Cortex of kidney (tissue), 1 donor: Measurements from ENCODE around the gene BRSK2.

Experiments
- DNase-seq: peaks from one replicate; lab custom pipeline; 2025; lab: John Stamatoyannopoulos, UW

BRSK2 gene

DNA sequence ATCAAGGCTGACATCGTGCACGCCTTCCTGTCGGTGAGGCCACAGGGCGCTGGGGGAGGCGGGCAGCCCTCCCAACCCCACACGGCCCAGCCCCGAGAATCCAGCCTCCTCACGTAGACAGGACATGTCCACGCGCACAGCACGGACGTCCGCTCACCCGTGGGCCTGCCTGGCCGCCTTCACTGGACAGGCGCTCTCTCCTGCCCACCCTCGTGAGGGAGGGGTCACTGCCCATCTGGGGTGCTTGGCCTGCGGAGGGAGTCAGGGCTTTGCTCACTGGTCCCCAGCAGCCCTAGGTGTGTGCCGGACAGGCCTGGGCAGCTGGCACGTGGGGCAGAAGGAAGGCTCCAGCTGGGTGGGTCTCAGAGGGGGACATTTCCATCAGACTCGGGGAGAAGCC lies 64.8 kb downstream of the BRSK2 start:
- no peak for DNase-seq

DNA sequence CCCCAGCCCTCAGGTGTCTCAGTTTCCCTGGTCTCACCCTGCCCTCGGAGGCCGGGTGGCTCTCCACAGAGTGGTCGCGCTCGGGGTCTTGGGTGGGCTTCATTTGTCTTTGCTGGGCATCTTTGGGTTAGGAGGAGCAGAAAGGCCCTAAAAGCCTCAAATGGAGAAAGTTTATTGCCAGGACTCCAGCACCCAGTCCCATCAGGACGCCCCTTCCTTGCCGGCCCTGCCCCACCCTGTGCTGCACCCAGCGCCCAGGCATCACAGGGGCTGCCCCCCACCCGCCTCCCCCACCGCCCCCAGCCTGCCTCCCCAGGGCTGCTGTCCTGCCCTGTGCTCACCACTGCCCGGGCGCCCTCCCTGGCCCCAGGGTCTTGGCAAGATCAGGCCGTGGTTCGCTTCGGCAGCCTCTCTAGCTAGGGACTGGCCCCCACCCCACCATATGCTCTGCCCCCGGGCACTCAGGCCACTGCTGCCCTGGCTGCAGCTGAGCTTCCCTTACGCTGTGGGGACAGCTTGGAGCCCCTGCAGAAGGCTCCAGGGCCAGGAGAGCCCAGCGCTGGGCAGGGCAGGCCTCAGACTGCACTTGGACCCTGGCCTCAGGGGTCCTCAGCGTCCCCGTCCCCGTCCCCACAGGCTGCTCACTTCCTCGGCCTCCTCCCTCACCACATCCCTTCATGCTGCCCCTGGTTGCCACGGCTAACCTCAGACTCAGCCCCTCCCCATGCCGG lies 65.5 kb downstream of the BRSK2 start:
- DNase-seq = no peak

DNA sequence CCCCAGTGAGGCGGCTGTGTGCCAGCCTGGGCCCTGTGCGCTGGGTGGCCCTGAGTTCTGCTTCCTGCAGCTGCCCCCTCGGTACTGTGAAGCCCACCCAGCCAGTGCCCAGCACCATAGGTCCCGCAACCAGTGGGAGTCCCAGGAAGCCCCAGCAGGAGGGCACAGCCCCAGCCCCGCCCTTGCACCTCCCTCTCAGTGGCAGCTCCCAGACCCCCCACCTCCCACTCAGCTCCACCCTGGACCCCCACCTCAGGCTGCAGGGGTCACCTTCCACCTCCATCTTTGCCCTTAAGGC lies 66.0 kb downstream of the BRSK2 start:
- no peak for DNase-seq

DNA sequence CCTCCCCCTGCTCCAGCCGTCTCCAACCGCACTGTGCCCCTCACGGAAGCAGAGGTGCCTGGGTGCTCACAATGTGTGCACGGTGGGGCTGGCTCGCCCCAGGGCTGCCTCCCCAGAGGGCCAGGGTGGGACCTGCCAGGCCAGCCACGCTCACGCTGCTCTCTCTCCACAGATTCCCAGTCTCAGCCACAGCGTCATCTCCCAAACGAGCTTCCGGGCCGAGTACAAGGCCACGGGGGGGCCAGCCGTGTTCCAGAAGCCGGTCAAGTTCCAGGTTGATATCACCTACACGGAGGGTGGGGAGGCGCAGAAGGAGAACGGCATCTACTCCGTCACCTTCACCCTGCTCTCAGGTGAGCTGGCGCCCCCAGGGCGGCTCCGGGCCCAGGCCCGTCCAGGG lies 66.4 kb downstream of the BRSK2 start:
- no peak for DNase-seq

DNA sequence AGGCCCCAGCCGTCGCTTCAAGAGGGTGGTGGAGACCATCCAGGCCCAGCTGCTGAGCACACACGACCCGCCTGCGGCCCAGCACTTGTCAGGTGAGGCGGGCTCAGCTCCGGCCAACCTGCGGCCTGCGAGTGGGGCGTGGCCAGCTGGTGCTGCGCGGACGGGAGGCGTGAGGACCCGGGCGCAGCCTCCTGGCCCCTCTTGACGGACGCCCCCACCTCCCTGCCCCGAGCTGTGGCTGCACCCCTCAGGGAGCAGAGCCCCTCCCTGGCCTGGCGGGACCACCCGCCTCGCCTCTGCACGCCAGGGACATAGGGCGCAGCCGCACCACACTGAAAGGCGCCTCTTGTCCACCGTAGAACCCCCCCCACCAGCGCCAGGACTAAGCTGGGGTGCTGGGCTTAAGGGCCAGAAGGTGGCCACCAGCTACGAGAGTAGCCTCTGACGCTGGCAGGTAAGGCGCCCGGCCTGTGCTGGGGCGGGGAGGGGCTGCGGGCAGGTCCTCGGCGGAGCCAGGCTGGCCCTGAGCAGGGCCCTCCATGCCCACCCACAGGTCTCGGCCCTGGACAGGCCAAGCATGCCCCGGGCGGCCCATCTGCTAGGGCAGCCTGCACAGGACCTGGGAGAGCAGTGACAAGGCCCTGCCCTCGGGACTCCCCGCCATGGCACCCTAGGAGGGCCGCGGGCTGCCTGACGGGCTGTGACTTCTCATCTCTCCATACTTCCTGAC lies 67.0 kb downstream of the BRSK2 start:
- no peak for DNase-seq

DNA sequence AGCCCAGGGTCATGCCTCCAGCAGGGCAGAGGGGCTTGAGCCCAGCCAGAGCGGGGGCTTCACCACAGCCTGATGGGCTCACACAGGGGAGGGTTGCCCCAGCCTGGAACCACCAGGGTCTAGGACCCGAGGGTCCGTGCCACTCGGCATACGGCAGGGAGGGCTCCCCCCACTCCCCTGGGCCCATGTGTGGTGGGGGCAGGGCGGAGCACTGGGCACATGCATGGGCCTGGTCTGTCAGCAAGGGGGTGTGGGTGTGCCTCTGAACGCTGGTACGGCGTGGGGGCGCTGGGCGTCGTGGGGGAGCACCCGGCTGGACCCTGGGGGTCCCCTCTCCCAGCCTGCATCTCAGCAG lies 67.6 kb downstream of the BRSK2 start:
- DNase-seq = no peak

DNA sequence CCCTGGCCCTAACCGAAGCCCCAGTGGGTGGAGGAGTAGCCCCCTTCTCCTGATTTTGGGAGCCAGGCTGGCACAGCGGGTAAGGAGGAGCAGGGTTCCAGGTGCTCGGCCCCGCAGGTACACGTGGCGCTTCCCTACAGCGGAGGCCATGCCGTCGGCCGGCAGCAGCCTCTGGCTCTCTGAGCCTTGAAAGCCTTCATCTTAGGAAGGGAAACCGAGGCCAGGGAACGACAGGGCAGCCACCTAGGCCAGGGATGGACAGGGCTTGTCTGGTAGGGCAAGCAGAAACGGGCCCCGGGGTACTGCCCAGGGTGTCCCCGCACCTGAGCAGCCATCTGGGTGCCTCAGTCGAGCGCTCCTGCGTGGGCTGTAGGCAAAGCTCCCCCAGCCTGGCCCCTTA lies 68.1 kb downstream of the BRSK2 start:
- no peak for DNase-seq

DNA sequence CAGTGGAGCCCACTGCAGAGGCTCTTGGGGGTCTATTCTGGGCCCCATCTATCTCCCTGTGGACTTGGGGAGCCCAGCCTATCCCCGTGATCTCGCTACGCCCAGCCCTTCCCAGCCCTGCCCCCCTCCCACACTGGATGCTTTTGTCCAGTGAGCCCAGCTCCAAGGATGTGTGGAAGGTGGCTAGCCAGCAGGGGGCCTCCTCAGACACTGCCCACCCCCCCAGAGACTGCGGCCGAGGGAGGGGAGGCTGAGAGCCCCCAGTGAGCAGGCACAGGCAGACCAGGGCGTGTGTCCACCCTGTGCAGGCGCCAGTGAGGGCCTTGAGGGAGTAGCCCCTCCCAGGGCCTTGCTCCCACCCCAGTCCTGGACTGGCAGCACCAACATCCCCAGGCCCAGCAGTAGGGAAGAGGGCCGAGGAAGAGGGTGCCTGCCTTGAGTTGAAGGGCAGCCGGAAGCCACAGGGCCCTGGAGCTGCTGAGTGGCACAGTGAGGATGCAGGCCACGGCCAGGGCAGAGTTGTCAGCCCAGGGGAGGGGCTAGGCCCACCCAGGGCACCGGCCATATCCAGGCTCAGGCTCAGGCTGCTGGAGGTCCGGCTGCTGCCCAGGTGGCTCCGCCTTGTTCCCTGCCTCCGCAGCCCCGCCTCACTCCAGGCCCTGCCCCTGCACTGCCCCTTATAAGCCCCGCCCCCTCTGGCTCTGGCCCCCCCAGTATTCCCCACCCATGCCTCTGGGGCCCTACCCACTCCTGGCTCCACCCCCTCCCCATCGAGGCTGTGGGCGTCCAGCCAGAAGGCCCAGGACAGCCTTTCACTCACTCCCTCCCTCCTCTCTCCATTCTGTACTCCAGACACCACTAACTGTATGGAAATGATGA lies 68.8 kb downstream of the BRSK2 start:
- DNase-seq = no peak

DNA sequence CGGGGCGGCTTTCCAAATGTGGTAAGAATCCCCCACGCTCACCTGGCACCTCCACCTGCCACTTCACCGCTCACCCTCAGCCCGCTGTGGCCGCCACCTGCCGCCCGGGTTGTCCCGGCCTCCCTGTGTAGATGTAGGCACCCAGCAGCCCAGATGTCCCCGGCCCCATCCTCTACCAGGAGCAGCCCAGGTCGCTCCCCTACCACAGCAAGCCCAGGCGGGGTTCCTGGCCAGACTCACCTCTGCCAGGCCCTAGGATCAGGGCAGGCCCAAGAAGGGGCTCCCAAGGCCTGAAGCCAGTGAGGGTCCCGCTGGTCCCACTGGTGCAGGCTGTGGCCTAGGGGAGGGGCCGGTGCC lies 69.5 kb downstream of the BRSK2 start:
- DNase-seq = no peak

DNA sequence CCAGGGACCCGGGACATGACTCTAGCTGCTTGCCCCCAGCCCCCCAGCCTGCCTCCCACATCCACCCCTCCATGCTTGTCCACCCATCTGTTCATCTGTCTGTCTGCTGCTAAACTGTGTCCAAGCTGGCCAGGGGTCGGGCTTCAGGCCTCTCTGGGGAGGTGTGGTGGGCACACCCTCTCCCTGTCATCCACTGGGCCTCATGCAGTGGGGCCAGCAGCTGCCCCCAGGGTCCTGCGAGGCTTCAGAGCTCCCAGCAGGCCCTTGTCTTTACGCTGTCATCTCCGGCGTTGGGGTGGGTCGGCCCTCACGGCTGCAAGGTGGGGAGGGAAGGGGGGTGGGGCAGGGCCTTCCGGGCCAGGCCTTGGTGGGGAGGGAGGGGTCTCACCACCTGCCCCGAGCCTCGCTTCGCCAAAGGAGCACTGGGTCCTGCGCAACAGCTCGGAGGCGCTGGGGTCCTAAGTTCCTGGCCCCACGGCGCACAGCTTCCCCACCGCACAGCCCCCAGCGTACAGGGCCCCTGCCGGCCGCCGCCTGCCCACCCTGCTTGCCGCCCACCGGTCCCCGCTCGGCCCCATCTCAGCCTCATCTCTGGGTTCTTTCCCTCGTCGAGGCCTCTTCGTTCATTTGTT lies 70.1 kb downstream of the BRSK2 start:
- DNase-seq = no peak

DNA sequence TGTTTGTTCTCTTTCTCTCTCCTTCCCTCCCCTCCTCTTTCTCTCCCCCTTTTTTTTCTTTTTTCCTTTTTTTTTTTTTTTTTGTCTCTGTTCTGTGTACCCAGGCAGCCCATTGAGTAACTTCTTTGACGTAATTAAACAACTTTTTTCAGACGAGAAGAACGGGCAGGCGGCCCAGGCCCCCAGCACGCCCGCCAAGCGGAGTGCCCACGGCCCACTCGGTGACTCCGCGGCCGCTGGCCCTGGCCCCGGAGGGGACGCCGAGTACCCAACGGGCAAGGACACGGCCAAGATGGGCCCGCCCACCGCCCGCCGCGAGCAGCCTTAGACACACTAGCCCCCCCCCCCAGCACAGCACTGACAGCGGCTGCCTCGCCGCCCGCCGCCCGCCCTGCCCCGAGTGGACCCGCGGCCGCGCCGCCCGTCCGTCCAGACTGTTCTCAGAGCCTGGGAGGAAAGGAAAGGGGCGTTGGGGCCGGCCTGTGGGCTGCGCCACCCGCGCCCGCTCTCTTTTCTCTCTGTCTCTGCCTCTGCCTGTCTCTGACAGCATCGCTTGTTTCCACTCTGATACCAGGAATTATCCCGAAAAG lies 70.8 kb downstream of the BRSK2 start:
- no peak for DNase-seq

DNA sequence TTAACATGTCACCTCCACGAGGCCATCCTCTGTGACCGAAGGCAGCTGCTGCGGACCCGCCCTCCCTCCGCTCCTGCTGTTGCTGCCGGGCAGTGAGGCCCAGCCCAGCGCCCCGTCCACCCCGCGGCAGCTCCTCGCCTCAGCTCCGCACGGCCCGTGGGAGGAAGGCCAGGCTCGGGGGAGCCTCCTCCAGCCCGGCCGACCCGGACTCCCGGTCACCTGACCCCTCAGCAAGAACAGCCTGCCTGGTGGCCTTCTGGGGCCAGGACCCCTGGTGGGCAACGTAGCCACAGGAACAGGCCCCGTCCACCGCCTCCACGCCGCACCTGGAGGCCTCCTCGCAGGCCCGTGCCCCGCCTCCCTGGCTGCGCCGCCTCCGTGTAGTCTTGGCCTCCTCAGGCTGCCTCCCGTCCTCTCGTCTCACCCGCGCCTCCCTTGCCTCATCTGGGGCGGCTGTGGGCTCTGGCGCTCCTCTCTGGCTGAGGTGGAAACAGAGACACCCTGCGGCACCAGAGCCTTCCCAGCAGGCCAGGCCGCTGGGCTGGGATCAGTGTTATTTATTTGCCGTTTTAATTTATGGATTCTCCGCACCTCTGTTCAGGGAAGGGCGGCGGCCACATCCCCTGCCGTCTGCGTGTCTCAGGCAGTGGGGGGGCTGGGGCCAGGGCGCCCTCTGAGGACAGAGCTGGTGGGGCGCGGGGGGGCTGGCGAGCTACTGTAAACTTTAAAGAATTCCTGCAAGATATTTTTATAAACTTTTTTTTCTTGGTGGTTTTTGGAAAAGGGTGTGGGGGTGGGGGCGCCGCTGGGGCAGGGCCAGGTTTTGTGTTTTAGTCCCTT lies 71.5 kb downstream of the BRSK2 start:
- DNase-seq = no peak

DNA sequence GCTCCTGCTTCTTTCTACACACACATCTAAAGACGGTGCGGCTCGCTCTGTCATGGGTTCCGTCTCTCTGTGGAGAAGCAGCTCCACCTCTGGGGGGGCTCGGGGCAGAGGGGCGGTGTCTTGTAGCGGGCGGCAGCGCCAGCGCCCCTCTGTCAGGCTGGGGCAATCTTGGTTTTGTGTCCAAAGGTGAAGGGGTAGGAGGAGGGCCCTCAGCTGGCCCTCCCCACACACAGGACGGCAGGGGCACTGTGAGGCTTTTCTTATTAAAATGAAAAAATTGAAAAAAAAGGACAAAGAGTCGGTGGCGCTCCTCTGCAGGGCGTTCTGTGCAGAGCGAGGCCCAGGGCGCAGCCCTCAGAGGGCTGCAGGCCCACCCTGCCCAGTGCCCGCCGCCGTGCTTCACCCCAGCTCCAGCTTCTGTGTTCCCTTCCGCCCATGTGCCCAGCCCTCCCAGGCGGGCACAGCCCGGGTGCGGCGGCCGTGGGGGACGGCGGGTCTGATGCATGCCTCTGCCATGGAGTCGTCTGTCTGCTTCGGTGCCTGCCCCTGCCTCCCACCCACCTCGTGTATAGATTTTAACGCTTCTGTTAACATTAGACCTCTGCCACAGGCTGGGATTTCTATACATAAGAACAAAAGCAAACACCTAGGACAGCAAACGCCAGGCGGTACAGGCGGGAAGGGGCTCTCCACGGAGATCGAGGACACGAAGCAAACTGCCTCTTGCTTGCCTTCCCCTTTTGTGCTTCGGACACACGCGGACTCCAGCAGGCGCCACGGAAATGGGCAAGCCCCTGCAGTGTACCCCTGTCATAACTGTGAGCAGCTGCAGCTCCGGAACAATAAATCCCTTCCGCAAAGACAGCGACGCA lies 72.3 kb downstream of the BRSK2 start:
- DNase-seq = no peak

DNA sequence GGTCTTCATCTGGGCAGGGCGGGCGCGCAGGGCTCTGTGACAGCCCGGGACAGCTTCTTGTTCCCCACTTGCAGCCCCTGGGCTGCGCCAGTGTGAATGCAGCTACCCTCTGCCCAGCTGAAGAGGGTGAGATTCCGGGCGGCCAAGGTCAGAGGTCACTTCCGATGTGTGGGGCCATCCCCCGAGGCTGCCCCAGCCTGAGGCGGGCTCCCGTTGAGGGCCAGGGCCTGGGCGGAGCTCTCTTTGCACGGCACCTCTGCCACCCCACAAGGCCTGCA lies 72.9 kb downstream of the BRSK2 start:
- DNase-seq = no peak

DNA sequence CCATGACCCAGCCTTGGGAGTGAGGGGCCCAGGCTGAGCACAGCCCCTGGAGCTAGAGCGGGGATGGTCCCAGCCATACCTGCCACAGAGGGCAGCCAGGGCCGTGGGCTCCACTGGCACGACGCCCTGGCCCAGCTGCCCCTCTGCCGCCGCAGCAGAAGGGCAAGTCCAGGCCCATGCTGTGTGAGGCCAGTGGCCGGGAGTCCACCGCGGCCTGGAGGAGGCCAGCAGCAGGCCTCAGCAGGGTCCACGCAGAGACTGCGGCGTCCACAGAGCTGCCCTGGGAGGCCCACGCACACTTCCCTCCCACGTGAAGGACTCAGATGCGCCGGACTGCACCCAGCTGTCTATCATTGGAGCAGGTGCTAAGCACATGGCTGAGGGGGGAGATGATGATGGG lies 73.3 kb downstream of the BRSK2 start:
- DNase-seq = no peak

DNA sequence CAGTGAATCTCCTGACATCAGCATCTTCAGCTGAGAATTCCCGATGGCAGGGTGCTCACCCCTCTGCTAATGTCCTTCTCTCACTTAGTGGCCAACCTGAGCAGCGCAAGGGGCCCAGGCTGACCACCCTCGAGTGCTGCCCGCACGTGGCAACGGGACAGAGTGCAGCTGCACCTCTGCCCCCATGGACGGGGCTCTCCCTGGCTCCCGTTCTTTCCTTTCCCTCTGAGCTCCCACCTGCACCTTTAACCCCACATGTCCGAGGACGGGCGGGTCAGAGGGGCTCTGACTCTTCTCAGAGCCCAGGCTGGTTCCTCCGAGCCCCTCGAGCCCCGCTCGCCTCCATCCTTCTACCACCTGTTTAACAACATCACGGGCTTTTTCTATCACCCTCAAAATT lies 77.0 kb downstream of the BRSK2 start:
- no peak for DNase-seq

DNA sequence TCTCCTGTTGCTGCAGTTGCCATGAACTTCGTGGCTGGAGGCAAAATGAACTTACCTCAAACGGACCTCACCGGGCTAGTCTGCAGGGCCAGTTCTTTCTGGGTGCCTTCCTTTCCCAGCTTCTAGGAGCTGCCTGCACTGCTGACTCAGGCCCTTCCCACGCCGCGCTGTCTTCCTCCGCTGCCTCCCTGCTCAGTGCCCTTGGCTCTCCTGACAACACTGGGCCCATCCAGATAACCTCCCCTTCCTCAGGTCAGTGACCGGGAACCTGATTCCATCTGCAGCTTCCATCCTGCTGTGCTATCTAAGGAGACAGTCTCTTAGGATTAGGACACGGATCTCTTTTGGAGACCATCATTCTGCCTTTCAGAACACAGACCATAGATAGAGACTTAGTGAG lies 77.5 kb downstream of the BRSK2 start:
- no peak for DNase-seq

DNA sequence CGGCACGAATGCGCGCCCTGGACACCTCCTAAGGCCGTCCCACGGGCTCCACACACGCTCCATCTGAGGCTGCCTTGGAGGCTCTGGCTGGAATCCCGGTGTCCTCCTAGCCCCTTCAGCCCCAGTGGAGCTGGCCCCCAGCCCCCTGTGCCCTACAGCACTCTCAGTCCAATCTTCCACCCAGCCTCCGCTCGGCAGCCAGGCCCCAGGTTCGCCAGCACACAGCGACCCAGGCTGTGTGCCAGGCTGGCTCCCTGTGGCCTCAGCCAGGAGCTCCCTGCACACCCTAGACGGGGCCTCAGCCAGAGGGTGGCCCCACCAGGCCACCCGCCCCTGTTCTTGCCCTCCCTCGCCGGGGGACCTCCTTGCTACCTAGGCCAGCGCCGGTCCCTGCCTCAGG lies 78.3 kb downstream of the BRSK2 start:
- DNase-seq = no peak

DNA sequence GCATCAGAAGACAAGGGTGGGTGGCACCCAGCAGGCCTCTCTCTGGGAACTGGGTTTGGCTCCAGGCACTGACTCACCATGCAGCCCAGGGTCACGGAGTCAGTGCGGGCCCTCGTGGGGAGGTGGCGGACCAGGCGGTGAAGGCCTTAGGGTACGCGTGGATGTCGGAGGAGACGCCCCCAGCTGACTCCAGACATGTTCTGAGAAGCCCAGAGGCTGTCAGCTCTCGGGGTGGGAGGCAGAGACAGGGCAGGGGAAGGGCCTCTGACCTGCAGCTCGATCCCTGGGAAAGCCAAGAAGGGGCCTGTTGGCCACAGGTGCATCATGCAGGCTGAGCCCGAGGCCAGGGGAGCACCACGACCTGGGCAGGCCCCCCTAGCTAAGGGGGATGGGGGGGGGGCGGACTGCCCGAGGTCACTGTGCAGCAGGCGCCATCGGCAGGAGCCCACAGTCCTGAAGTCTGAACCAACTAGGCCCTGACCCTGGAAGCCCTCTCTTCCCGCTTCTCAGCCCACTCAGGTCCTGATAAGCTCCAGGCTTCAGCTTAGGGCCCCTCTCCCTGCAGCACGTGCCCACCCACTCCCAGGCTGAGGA lies 78.8 kb downstream of the BRSK2 start:
- no peak for DNase-seq

DNA sequence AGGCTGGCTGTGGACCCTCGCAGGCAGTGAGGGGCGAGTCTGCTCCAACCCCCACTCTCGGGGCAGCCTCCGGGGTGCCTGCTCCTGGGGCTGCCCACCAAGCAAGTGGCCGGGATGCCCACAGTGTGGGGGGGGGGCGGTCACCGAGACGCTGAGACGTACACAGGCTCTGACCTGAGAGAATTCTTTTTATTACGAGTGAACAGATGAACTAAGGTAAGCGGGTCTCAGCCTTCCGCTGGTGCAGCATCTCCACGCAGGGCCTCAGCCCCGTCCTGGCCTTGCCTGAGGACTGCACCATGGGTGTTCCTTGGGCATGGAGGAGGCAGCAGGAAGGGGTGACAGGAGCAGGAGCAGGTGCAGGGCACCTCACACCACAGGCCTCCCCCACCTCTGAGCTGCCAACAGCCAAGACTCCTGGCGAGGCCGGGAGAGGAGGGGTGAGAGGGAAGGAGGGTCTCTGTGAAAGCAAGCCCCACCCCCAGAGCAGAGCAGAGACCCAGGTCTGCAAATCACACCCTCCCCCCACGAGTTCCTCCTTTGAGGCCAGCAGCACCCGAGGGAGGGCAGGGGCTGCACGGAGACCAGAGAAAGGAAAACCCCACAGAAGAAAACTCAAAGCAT lies 79.7 kb downstream of the BRSK2 start:
- no peak for DNase-seq
